GM19025 (cell line): ENCODE results near the gene CAPN5.

ENCODE experiments used
- ATAC-seq: cut with Tn5 transposase; IDR thresholded peaks from one replicate; pipeline ENCODE4 v1.9.1; 2021; ENCODE audit warnings: mild to moderate bottlenecking, low read depth, moderate library complexity; ENCODE audit not compliant: unreplicated experiment

The CAPN5 gene

GRCh38 chr11:77159937-77160495 is 93.2 kb downstream of the CAPN5 start:
- ATAC-seq, result no peak

DNA sequence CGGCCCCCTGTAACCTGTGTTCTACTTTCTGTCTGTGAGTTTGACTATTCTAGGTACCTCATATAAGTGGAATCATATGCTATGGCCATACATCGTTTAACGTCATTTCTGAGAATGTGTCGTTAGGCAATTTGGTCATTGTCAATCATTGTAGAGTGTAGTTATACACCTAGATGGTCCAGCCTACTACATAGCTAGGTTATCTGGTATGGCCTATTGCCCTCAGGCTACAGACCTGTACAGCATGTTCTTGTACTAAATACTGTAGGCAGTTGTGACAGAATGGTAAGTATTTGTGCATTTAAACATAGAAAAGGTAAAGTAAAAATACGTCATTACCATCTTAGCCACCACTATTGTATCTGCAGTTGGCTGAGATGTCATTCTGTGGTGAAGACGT is 96.5 kb downstream of the CAPN5 start:
- no peak for ATAC-seq

- ATAC-seq, result no peak
Observed at GRCh38 chr11:77165066-77165465, 98.3 kb downstream of the CAPN5 start.

GRCh38 chr11:77166021-77166420 is 99.2 kb downstream of the CAPN5 start:
- ATAC-seq, result no peak

- no peak for ATAC-seq
Observed at GRCh38 chr11:77167111-77167626, 100.4 kb downstream of the CAPN5 start.

GRCh38 chr11:77167791-77168190 is 101.0 kb downstream of the CAPN5 start:
- ATAC-seq, result no peak

DNA sequence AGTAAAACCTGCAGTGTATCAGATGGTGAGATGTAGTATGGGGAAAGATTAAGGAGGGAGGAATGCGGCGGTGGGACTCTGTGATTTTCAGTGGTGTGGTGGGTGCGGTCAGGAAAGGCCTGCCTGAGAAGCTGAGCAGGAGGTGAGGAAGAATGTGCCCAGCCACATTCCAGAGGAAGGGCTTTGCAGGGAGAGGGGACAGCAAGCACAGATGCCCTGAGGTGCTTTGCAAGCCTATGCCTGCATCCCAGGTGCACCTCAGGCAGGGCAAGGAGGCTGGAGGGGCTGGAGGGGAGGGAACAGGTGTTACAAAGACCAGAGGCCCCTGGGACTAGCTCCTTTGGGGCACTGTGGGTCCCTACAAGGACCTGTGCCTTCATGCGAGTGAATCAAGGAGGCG is 103.3 kb downstream of the CAPN5 start:
- ATAC-seq, result no peak

GRCh38 chr11:77171254-77171653 is 104.5 kb downstream of the CAPN5 start:
- ATAC-seq, result no peak

- ATAC-seq, result no peak
Observed at GRCh38 chr11:77171885-77172665, 105.3 kb downstream of the CAPN5 start.

GRCh38 chr11:77172666-77172982 is 105.9 kb downstream of the CAPN5 start:
- ATAC-seq, result no peak

GRCh38 chr11:77173494-77173893 is 106.7 kb downstream of the CAPN5 start:
- ATAC-seq, result no peak

- no peak for ATAC-seq
Observed at GRCh38 chr11:77174559-77174958, 107.8 kb downstream of the CAPN5 start.

DNA sequence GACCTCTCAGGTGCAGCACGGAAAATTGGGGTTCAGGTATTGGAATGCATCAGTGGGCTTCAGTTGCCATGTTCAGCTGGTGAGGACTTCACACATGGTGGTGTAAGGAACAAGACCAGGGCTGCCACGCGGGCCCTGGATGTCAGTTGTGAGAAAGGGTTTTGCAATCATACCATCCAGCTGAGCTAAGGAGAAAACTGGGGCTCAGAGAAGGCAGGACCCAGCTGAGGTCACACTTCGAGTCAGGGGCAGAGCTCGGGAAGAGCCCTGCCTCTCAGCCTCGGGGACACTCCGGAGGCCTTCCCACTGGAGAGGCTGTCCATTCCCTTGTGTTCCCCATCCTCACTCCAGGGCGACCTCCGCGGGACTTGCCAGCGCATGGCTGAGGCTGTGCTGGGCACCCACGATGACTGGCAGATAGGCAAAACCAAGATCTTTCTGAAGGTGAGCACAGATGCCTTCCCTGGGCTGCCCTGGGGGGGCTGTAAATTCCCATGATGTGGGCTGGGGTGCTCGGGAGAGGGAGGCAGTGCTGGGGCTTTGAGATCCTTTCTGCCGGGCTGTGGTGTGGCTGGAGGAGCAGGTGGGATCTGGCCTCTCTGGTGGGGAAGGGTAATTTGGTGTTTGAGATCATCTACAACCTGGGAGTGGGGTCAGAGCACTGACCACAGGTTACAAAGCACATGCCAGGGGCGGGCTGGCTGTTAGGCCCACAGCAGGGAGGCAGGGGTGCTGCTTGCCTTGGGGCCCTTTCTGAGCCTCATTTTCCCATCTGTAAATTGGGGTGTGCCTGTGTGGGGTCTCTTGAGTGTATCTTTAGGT is 108.5 kb downstream of the CAPN5 start:
- ATAC-seq, result no peak
